HUES64 (cell line): ENCODE data around the gene SH3RF1.

Source experiments
- H3K27ac ChIP-seq: 2 replicates; pipeline ENCODE4 v1.7.0; 2013; ENCODE audit warnings: low read depth, low read length, inconsistent platforms
- H3K27me3 ChIP-seq: 2 replicates; pipeline ENCODE4 v1.6.1; 2013; ENCODE audit warnings: mild to moderate bottlenecking, low read length; ENCODE audit not compliant: insufficient read depth
- H3K36me3 ChIP-seq: 2 replicates; pipeline ENCODE4 v1.6.1; 2013; ENCODE audit warnings: mild to moderate bottlenecking, low read length; ENCODE audit not compliant: insufficient read depth
- H3K4me1 ChIP-seq: 2 replicates; pipeline ENCODE4 v1.6.1; 2013; ENCODE audit warnings: mild to moderate bottlenecking, low read length, moderate library complexity; ENCODE audit not compliant: insufficient read depth
- H3K4me3 ChIP-seq: 2 replicates; pipeline ENCODE4 v1.5.1; 2013; ENCODE audit warnings: mild to moderate bottlenecking, low read length, moderate library complexity
- H3K9ac ChIP-seq: 2 replicates; pipeline ENCODE4 v1.6.1; 2013; ENCODE audit warnings: mild to moderate bottlenecking, low read depth, low read length
- H3K9me3 ChIP-seq: 2 replicates; pipeline ENCODE4 v1.6.1; 2013; ENCODE audit warnings: low read depth, low read length; ENCODE audit not compliant: insufficient read depth
- WGBS: fragments of 150-250, 120-280 bp; methylation state at CpG from one replicate; pipeline ENCODE4 v1.1.7; 2013; ENCODE audit warnings: missing lambda C conversion rate; 5-methylcytosine and 5-hydroxymethylcytosine counted together

SH3RF1 gene

GRCh38 chr4:169058312-169058711 lies 212.4 kb downstream of the SH3RF1 start:
- no peaks in the 10 kb centered on the region for H3K9me3 ChIP-seq
- no peak overlapping the region for H3K27ac ChIP-seq
- no peak overlapping the region for H3K9ac ChIP-seq
- 95% methylated on average over 7 of the region's 7 CpGs for WGBS
- H3K27me3 ChIP-seq: no peaks in the 10 kb centered on the region
- no peaks in the 10 kb centered on the region for H3K36me3 ChIP-seq
- H3K4me3 ChIP-seq: no peak overlapping the region
- no peaks in the 10 kb centered on the region for H3K4me1 ChIP-seq

DNA sequence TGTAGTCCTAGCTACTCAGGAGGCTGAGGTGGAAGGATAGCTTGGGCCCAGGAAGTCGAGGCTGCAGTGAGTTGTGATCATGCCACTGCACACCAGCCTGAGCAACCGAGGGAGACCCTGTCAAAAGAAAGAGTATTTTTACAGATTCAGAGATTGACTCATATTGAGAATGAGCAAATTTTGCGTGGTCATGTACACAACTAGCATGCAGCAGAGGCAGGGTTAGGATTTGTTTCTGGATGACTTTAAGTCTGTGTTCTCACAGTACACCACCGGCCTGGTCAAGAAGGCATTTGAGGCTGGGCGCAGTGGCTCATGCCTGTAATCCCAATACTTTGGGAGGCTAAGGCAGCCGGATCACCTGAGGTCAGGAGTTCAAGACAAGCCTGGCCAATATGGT lies 215.9 kb downstream of the SH3RF1 start:
- Histone ChIP-seq H3K4me3 (no peak overlapping the region), H3K4me1 (peaks cover 8% of the 10 kb centered on the region; the same call in 1 of the 2 replicates), H3K9ac (no peak overlapping the region), H3K36me3 (no peaks in the 10 kb centered on the region), H3K27ac (no peak overlapping the region), H3K27me3 (no peaks in the 10 kb centered on the region), H3K9me3 (no peaks in the 10 kb centered on the region)
- WGBS: 86% methylated on average over 6 of the region's 6 CpGs

- no peaks in the 10 kb centered on the region for H3K36me3 ChIP-seq
- WGBS: 86% methylated on average over 6 of the region's 6 CpGs
- H3K9me3 ChIP-seq: no peaks in the 10 kb centered on the region
- H3K27ac ChIP-seq: no peak overlapping the region
- no peak overlapping the region for H3K9ac ChIP-seq
- H3K4me1 ChIP-seq: peaks cover 8% of the 10 kb centered on the region; the same call in 1 of the 2 replicates
- H3K4me3 ChIP-seq: no peak overlapping the region
- H3K27me3 ChIP-seq: no peaks in the 10 kb centered on the region
Observed at GRCh38 chr4:169052594-169052945, 218.2 kb downstream of the SH3RF1 start.

GRCh38 chr4:169051761-169052593 lies 218.8 kb downstream of the SH3RF1 start:
- H3K27ac ChIP-seq: no peak overlapping the region
- no peaks in the 10 kb centered on the region for H3K27me3 ChIP-seq
- no peaks in the 10 kb centered on the region for H3K9me3 ChIP-seq
- no peaks in the 10 kb centered on the region for H3K36me3 ChIP-seq
- H3K9ac ChIP-seq: no peak overlapping the region
- peaks cover 8% of the 10 kb centered on the region; the same call in 1 of the 2 replicates for H3K4me1 ChIP-seq
- WGBS: 90% methylated on average over 10 of the region's 10 CpGs
- H3K4me3 ChIP-seq: no peak overlapping the region

- Histone ChIP-seq H3K4me1 (peaks cover 10% of the 10 kb centered on the region; the same call in 1 of the 2 replicates), H3K27ac (no peak overlapping the region), H3K9me3 (no peaks in the 10 kb centered on the region), H3K9ac (no peak overlapping the region), H3K27me3 (no peaks in the 10 kb centered on the region), H3K4me3 (no peak overlapping the region), H3K36me3 (no peaks in the 10 kb centered on the region)
- WGBS: 90% methylated on average over 9 of the region's 9 CpGs
Observed at GRCh38 chr4:169050881-169051760, 219.6 kb downstream of the SH3RF1 start.

DNA sequence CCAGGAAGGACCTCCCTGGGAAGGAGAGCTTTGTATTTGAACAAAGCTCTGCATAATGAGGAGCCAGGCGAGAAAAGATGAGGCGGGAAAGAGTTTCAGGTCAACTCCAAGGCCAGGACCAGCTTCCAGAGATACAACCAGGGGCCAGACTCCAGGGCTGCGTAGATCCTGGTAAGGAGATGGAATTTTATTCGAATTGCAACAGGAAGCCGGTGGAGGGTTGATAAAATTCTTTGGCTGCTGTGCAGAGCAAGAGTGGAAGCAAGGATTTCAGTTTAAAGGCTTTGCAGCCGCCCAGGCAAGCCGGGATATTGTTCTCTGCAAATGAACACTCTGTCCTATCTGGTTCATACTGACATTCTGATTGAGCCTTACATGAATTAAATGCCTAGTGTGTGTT lies 220.5 kb downstream of the SH3RF1 start:
- H3K9ac ChIP-seq: no peak overlapping the region
- no peak overlapping the region for H3K4me3 ChIP-seq
- no peaks in the 10 kb centered on the region for H3K9me3 ChIP-seq
- H3K4me1 ChIP-seq: peaks cover 12% of the 10 kb centered on the region; the same call in 1 of the 2 replicates
- no peak overlapping the region for H3K27ac ChIP-seq
- no peaks in the 10 kb centered on the region for H3K27me3 ChIP-seq
- 87% methylated on average over 7 of the region's 7 CpGs for WGBS
- H3K36me3 ChIP-seq: no peaks in the 10 kb centered on the region

DNA sequence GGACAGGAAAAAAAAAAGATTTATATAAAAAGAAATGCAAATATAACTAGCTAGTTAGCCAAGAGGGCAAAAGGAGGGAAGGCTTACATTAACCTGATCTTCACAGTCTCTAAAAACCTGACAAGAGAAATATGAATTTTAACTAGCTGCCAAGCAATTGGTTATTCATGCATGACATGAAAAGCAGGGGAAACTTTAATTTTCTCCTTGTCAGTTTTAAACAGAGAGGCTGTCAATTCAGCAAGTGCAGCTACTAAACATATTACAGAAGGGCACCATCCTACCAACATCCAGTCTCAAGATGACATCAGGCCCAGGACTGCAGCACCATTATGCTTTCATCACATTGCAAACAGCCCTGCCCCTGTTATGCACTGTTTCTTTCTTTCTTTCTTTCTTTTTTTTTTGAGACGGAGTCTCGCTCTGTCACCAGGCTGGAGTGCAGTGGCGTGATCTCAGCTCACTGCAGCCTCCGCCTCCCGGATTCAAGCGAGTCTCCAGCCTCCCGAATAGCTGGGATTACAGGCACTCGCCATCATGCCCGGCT lies 221.8 kb downstream of the SH3RF1 start:
- no peaks in the 10 kb centered on the region for H3K9me3 ChIP-seq
- H3K36me3 ChIP-seq: no peaks in the 10 kb centered on the region
- H3K4me1 ChIP-seq: peaks cover 12% of the 10 kb centered on the region; the same call in 1 of the 2 replicates
- 94% methylated on average over 9 of the region's 9 CpGs for WGBS
- H3K27me3 ChIP-seq: no peaks in the 10 kb centered on the region
- no peak overlapping the region for H3K27ac ChIP-seq
- H3K4me3 ChIP-seq: no peak overlapping the region
- no peak overlapping the region for H3K9ac ChIP-seq

DNA sequence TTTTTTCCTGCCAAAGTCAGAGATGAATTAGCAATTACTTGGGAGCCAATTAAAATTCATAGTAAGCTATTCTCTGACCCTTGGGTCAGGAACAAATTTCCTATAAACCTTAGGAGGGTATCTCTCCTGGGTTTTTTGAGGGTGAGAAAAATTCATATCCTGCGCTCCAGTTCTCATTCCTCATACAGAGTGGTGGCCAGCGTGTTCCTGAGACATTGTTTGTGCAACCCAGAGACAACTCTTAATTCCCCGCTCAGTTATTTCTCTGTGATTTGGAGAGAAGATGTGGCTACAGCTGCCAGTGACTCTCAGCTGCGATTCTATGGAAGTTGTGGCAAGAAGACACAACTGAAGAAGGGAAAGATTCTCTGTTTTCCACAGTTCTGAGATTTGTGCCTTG lies 222.8 kb downstream of the SH3RF1 start:
- no peaks in the 10 kb centered on the region for H3K36me3 ChIP-seq
- no peaks in the 10 kb centered on the region for H3K27me3 ChIP-seq
- 96% methylated on average over 4 of the region's 4 CpGs for WGBS
- peaks cover 12% of the 10 kb centered on the region; the same call in 1 of the 2 replicates for H3K4me1 ChIP-seq
- no peak overlapping the region for H3K9ac ChIP-seq
- no peak overlapping the region for H3K27ac ChIP-seq
- H3K9me3 ChIP-seq: no peaks in the 10 kb centered on the region
- H3K4me3 ChIP-seq: no peak overlapping the region

DNA sequence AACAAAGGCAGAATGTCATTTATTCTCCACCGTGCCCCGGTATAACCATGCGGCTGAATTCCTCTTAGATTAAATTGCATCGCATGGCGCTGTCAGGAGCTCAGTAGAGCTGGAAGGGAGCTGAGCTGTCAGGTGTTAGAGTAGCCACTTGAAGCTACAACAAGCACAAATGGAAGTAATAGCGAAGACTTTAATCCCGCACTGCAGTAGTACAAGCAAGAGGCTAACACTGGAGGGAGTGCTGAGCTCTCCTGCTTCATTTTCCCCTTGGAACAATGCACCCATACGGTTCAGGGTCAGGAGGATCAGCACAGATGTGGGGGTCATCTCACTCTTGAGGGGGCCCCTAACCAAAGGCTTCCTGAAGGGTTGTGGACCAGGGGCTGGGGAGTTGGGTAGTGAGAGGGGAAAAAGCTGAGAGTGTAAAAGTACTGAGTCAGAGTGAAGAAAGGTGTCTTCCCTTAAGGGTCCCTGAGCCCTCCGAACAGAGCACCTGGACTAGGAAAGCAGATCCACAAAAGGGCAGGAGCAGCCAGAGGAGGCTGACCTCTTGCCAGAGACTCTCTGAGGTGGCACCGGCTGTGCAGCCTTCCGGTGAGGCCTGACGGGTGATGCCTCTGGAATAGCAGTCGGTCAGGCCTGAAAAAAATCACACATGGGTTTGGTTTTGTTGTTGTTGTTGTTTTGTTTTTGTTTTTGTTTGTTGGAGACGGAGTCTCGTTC lies 224.7 kb downstream of the SH3RF1 start:
- no peaks in the 10 kb centered on the region for H3K36me3 ChIP-seq
- WGBS: 81% methylated on average over 15 of the region's 15 CpGs
- 0 out of 2 replicates have a peak overlapping the region, but pooled peaks have one; percentile 38 for H3K9ac ChIP-seq
- peaks cover 12% of the 10 kb centered on the region; the same call in 1 of the 2 replicates for H3K4me1 ChIP-seq
- no peaks in the 10 kb centered on the region for H3K27me3 ChIP-seq
- no peak overlapping the region for H3K4me3 ChIP-seq
- no peak overlapping the region for H3K27ac ChIP-seq
- no peaks in the 10 kb centered on the region for H3K9me3 ChIP-seq

GRCh38 chr4:169044714-169045447 lies 225.9 kb downstream of the SH3RF1 start:
- no peak overlapping the region for H3K9ac ChIP-seq
- WGBS: 94% methylated on average over 5 of the region's 5 CpGs

More at GRCh38 chr4:169044714-169045447, 225.9 kb downstream of the SH3RF1 start:
- H3K27me3 ChIP-seq: no peaks in the 10 kb centered on the region
- H3K4me1 ChIP-seq: 0 out of 2 replicates have a peak, but pooled peaks cover 4% of the 10 kb centered on the region
- no peaks in the 10 kb centered on the region for H3K36me3 ChIP-seq
- H3K9me3 ChIP-seq: no peaks in the 10 kb centered on the region
- H3K27ac ChIP-seq: no peak overlapping the region
- H3K4me3 ChIP-seq: no peak overlapping the region
